ENCODE measurements around the gene CCDC178.
"Not testable (repeated sequence)": the region's sequence is repeated elsewhere in the genome, so short reads cannot be mapped to it uniquely, and the experiment has no call there.

Gene CCDC178, protein sequence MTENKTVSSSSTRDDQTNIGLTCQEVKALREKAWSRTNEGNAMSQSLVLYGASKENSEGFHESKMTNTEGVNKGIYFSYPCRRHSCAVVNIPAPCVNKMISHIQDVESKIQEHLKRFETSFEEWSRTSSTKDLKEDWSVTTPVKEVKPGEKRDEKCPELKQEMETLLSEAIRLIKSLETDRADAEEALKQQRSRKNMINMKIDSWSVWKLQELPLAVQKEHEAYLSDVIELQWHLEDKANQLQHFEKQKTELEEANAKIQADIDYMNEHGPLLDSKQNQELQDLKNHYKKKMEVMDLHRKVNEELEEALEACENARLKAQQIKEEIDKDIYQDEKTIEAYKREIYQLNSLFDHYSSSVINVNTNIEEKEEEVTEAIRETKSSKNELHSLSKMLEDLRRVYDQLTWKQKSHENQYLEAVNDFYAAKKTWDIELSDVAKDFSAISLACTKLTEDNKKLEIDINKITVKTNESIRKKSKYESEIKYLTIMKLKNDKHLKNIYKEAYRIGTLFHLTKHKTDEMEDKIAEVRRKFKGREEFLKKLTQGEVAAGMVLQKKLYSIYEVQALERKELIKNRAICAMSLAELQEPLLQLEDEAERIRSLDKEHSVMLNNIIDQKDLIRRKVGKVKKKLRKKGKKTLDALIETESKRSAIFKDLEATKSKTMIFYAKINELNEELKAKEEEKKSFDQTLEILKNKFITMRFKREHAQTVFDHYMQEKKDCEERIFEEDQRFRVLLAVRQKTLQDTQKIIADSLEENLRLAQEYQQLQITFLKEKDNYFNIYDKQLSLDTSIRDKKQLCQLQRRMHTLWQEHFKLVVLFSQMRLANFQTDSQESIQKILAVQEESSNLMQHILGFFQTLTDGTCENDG

GRCh38 chr18:33440060-33441043 lies at the start of gene CCDC178:
TSS of gene CCDC178 (minus strand) at chr18:33440721. CDS start at chr18:33412088, 28,633 bp downstream.
- no peak for DNase-seq

- DNase-seq, result no peak
These were observed 43.4 kb upstream of the CCDC178 start for GRCh38 chr18:33483908-33484307.

DNA sequence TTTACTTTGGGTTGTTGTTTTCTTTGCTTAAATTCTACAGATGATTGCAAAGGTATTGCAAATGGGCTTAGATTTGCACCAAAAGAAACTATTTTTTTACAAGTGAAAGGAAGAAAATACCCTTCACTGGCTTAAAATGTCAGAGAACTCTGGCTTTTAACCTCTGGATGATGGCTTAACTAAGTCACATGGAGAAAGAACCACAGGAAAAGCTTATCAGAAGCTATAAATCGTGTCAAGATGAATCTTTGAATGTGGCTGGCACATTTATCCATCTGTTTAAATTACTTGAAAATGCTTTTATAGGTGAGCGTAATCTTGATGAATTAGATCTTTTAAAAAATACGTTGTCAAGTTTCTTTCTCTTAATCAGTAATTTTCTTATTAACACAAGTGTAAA lies 32.0 kb upstream of the CCDC178 start:
- DNase-seq, result no peak

- DNase-seq, result no peak
These were observed 29.7 kb upstream of the CCDC178 start for GRCh38 chr18:33470216-33470615.

- no peak for DNase-seq
These were observed 29.2 kb upstream of the CCDC178 start for GRCh38 chr18:33469699-33470098.

DNA sequence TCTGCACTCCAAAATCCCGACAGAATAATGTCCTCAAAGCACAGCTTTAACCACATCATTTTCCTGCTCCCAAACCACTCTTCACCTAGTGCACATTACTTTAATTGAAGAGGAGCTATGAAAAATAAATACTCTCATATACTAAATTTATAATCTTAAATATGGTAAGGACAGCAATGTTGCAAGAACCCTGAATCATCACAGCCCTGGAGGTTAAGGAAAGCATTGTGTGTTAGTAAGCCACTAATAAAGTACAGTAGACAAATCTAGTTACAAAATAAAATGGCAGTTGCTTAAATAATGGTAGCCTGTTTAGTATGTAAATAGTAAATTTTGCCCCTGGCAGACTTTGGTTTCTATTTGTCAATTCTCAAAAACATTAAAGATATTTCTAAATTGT lies 27.0 kb upstream of the CCDC178 start:
- DNase-seq, result no peak

DNA sequence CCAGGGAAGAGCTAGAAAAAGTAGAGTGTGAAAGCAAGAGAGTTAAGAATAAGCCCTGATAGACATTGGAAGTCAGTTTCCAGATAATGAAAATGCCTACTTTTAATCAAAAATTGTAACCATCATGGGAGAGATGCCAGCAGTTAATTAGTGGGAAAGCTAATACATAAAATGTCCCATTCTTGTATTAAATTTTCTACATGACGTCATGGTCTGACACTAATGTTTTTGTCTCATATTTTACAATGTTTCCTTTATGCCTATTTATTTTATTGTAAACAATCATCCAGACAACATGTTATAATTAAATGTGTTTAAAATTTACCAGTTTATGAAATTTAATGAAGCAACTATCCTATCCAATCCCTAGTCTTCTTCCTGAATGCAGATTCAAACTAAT lies 26.3 kb upstream of the CCDC178 start:
- DNase-seq, result no peak

DNA sequence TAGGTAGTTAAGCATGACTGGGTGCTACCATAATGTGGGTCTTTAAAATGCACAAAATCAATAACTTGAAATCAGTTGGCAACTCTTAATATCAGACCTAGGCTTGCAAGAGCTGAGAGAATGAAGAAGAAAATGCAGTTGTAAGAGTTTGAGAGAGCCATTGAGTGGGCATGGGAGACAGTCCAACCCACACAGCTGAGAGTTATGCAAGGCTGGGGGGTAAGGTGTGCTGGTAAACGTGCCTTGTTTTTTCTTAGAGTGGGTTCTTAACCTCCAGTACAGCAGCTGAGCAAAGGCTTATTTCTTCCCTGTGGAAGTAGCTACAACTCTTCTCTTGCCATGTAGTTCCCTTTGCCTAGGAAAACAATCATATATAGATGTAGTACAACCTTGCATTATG lies 20.2 kb upstream of the CCDC178 start:
- no peak for DNase-seq

GRCh38 chr18:33459612-33460011 lies 19.1 kb upstream of the CCDC178 start:
- no peak for DNase-seq

- DNase-seq, result no peak
These were observed 6.1 kb upstream of the CCDC178 start for GRCh38 chr18:33446604-33447003.

- no peak for DNase-seq
These were observed 4.2 kb upstream of the CCDC178 start for GRCh38 chr18:33444709-33445108.

DNA sequence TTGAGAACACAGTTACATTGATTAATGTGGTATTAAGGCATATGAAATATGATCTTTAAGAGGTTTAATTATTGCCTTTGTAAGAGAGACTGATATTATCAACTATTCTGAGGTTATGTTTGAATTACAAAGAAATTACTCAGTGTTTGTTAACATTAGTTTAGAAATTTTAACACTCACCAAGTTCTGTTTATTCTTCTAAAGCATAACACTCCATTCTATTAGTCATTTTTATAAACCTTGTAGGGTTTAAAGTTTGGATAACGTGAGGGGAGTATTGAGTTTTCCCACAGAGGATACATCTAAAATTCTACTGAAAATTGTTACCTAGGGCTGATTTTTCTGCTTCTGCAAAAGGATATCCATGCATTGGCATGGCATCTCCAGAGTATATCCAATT lies 7.7 kb downstream of the CCDC178 start:
- no peak for DNase-seq

DNA sequence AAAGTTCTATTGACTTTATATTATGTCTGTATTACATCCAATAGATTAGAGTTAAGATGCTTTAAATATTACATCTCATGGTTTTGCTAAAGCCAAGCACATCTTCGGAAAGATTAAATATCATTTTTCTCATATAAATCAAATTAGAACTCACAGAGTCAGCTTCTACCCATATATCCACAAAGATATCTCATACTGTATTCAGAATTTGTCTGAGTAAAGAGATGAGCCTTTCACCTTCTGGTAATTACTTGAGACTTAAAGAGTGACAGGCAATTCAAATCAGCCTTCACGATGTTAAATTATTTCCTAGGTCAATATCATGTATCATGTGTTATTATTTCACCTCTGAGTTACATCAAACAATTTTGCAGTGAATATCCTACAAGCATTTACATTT lies 13.0 kb downstream of the CCDC178 start:
- no peak for DNase-seq

DNA sequence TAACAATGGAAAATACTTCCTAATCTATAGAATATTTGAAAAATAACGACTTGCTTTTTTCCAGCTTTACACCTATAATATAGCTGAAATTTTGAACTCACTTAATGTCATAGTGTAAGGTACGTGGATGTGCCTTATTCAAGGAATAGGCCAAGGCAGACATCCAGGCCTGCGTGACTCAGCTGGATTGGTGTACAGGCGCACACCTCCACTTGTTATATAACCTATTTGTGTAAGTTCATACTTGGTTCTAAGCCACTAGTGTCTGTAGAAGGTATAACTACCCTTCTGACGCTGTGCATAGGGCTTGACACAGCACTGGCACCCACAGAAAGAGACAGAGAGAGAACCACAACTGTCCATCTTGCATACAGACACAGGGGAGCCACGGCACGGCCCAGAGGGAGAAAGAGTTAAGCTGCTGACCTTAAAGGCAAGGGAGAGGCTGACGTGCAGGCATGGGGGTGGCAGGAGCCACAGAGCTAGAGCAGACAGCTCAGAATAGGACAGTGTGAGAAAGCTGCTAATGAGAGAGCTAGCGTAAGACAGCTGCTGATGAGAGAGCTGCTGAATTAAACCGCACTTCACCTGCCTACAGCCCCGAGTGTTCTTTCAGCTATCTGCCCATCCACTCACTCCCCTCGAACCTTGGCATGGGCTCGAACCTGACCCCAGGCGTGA lies 16.1 kb downstream of the CCDC178 start:
- no peak for DNase-seq

GRCh38 chr18:33421225-33421624 lies 19.3 kb downstream of the CCDC178 start:
- DNase-seq, result no peak

GRCh38 chr18:33404244-33404873 lies 36.2 kb downstream of the CCDC178 start:
- no peak for DNase-seq

DNA sequence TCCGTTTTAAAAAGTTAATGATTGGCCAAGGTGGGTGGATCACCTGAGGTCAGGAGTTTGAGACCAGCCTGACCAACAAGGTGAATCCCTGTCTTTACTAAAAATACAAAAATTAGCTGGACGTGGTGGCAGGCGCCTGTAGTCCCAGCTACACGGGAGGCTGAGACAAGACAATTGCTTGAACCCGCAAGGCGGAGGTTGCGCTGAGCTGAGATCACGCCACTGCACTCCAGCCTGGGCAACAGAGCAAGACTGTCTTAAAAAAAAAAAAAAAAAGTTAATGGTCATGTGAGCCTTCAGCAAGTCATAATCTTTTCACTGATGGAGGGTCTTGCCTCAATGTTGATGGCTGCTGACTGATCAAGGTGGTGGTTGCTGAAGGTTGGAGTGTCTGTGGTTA lies 41.6 kb downstream of the CCDC178 start:
- DNase-seq, result not testable (repeated sequence)

DNA sequence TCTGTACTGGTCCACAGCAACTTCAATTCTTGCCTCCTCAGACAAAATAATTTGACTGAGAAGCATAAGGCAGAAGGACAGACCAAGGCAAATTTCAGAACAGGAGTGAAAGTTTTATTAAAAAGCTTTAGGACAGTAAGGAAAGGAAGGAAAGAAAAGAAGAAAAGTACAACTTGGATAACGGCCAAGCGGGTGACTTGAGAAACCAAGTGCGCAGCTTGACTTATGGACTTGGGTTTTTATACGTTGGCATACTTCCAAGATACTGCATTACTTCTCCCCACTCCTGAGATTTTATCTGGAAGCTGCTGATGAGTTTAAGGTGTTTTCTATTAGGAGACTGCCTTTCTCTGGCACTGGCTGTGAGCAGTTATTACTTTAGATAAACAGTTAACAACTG lies 64.7 kb downstream of the CCDC178 start:
- DNase-seq, result no peak

DNA sequence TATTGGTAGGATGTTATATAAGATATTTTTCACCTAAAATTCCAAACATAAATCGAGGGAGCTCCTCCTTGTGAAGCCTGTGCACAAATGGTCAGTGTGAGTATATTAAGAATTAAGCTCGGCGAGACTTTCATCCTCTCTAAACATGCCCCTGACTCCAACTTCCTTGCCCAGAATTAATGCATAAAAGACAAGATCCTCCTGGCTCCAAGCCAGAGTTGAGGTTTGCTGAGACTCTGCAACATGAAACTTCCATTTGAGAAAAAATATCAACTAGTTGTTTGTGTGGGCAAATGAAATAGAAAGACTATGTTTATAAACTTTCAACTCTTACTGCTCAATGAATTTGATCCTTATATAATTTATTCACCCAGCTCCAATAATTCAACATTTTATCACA lies 68.1 kb downstream of the CCDC178 start:
- DNase-seq, result no peak

DNA sequence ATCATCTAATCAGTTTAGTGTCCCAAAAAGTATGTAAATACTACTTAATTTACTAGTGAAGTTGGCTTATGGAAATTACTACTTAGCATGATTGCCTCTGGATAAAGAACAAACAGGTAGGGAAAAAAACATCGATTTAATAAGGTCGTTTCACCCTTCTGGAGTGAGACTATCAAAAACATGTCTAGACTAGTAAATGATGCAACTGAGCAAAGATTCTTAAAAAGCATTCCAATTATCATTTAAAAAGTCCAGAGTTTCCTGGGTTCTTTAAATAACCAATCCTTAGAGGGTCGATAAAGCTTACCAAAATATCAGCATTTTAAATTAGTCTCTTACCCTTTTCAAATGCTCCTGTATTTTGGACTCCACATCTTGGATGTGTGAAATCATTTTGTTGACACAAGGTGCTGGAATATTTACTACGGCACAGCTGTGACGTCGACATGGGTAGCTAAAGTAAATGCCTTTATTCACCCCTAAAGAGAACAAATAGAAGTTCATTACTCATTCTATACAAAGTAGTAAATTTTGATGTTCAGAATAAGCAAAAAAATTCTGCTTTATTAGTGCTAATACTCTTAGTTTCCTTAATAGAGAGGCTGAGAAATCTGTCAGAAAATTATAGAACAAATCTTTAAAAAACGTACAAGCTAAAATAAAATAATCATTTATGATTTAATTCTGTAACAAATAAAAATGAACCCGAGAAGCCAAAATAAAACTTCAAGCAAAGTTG lies 70.6 kb downstream of the CCDC178 start:
- no peak for DNase-seq

GRCh38 chr18:33356735-33357134 lies 83.8 kb downstream of the CCDC178 start:
- no peak for DNase-seq
